ENCODE results near the gene HSPA6.
"Not testable (repeated sequence)": the region's sequence is repeated elsewhere in the genome, so short reads cannot be mapped to it uniquely, and the experiment has no call there.

Gene HSPA6

DNA sequence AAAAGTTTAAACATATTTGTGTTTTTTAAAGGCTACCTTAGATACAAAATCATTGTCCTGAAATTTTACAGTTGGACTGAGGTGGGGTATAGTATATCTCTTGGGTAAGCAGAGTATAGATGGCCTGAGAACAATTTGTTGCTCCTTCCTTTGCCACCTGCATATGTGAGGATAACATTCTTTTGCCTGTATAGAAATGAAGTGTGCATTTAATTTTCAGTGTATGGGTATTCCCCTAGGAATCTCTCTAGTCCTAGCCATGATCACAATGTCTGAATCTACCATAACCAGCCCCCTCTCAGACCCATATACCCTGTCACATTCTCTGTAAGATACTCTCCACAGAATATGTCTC, 21.0 kb upstream of the HSPA6 start:
- no peak overlapping the region for H3K4me3 ChIP-seq (ENCODE audit: low read length)
- no peak for DNase-seq (ENCODE audit: low read depth)
- TF ChIP-seq CTCF (conservative IDR thresholded peaks at IDR 0.05; ENCODE audit: low read depth, low read length), result no peak

DNA sequence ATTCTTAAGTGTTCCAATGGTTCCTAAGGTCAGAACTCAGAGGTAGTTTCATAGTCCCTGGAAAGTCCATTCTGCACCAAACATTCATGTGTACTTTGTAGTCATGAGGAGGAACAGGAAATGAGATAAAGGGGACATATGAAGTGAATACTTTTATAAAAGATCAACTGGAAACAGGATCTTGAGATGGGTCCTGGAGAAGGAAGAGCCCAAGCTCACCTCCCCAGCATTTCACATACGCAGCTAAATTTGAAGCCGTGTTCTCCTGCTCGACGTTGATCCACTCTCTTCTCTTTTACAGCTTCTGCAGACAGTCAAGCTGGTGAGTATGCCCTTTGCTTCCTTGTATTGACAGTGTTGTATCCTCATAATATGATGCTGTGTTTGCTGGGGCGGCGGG, 18.7 kb upstream of the HSPA6 start:
- DNase-seq (ENCODE audit: low read depth), result no peak
- H3K4me3 ChIP-seq (ENCODE audit: low read length), result no peak overlapping the region
- TF ChIP-seq CTCF (conservative IDR thresholded peaks at IDR 0.05; ENCODE audit: low read depth, low read length), result no peak

GRCh38 chr1:161506336-161507223, 17.8 kb upstream of the HSPA6 start:
- no peak for DNase-seq (ENCODE audit: low read depth)
- no peak for TF ChIP-seq CTCF (conservative IDR thresholded peaks at IDR 0.05; ENCODE audit: low read depth, low read length)
- no peak overlapping the region for H3K4me3 ChIP-seq (ENCODE audit: low read length)

- no peak overlapping the region for H3K4me3 ChIP-seq (ENCODE audit: low read length)
- DNase-seq (ENCODE audit: low read depth), result no peak
- TF ChIP-seq CTCF (conservative IDR thresholded peaks at IDR 0.05; ENCODE audit: low read depth, low read length), result no peak
Measured at GRCh38 chr1:161510477-161510876, 13.9 kb upstream of the HSPA6 start.

GRCh38 chr1:161511018-161511755, 13.2 kb upstream of the HSPA6 start:
- peak; percentile 76 for DNase-seq (ENCODE audit: low read depth)
- TF ChIP-seq CTCF (conservative IDR thresholded peaks at IDR 0.05; ENCODE audit: low read depth, low read length), result no peak
- no peak overlapping the region for H3K4me3 ChIP-seq (ENCODE audit: low read length)

DNA sequence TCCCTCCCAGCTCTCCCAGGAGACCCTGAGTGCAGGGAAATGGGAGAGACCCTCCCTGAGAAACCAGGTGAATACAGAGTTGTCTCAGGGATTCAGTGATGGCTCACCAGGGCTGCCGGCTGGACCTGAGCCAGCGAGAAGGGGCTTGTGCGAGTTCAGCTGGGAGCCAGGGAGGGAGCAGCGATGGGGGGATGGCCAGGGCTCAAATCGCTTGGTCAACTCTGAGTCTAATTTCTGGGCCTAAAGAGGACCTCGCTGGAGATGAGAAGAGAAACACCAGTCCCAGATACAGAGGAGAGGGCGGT, 12.6 kb upstream of the HSPA6 start:
- no peak overlapping the region for H3K4me3 ChIP-seq (ENCODE audit: low read length)
- DNase-seq (ENCODE audit: low read depth), result no peak
- no peak for TF ChIP-seq CTCF (conservative IDR thresholded peaks at IDR 0.05; ENCODE audit: low read depth, low read length)

- DNase-seq (ENCODE audit: low read depth); H3K4me3 ChIP-seq (ENCODE audit: low read length): not testable (repeated sequence)
Measured at GRCh38 chr1:161512636-161513447, 11.5 kb upstream of the HSPA6 start.

GRCh38 chr1:161513448-161513780, 10.9 kb upstream of the HSPA6 start:
- not testable (repeated sequence) for H3K4me3 ChIP-seq (ENCODE audit: low read length); DNase-seq (ENCODE audit: low read depth)

DNA sequence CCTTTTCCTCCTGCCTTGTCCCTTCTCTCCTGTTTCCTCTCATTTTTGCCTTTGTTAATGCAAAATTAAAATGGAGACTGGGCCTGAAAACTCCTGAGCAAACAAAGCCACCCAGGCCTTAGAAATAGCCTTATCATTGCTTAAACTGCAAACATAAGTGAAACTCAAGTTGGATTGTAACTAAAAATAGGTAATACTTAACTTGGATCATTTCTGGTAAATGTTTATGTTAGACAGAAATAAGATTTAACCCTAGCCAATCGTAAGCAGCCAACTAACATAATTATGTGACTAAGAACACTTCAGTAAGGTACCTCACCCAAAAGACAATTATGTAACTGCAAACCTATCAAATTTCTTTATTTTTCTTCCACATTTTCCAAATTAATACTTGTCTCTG, 10.4 kb upstream of the HSPA6 start:
- H3K4me3 ChIP-seq (ENCODE audit: low read length); DNase-seq (ENCODE audit: low read depth): not testable (repeated sequence)

DNA sequence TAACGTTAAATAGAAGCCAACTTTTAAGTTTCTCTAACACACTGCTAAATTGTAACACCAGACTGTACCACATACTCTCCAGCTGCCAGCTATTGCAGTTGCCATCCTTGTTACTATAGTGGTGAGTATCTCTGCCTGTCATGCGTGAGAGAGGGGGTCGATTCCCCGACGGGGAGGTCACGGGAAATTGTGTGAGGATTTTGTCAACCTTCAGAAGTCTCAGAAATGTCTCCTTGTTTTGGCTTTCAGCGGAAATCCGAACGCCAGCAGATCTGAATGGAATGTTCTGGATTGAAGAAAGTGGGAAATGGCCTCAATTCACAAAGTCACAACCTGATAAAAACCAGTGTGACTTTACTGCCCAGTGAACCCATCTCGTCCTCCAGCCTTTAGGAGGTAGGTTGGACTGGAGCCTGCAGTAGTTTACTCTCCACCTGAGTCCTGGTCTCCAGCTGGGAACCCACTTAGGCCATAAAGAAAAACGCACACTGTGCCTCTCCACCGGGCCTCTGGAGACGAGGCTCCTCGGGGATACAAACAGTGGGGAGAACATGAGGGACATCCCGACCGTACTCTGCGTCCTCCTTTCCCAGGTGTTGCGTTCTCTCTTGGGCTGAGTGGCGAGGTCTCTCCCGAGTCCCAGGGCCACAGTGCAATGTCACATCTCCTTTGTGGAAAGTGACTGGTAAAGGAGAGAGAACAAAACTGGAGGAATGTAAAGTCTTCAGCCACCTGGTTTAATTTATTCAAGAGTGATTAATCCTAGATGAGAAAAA, 1.1 kb upstream of the HSPA6 start:
- not testable (repeated sequence) for H3K4me3 ChIP-seq (ENCODE audit: low read length); DNase-seq (ENCODE audit: low read depth)

All from retinal pigment epithelial cell (primary cell).